ENCODE measurements around the gene YAF2. TPM values are rescaled to one million over a fixed set of nuclear protein-coding genes. Genes with fewer than 3 reads are reported as not detected.

YAF2 gene
- total RNA-seq, 1 experiment from 2014 or later = 15.0 TPM

DNA sequence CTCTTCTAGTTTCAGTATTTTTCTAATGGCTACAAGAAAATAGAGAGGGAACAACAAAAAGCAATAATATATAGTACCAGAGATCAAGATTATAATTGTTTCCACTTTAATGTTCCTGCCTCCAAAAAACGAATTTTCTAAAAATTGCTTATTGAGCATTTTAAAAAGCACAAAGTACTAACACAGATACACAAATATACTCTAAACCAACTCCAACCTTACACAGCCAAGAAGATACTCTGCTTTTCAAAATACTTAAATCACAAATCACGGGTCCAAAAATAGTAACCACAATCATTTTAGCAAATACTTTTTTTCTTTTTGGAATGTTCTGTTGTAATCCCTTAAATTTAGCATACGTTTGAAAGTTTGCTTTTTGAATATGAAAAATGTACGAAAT lies 2.0 kb downstream of the YAF2 start:
- no peaks in the 10 kb centered on the region for H3K9me2 ChIP-seq (ENCODE audit: insufficient read depth)
- peaks cover 32% of the 10 kb centered on the region for H3K79me2 ChIP-seq (ENCODE audit: insufficient read depth, low read length)
- no peak for DNase-seq (ENCODE audit: low read depth, low spot score)
- no peak overlapping the region for H3K4me3 ChIP-seq (replicated peaks in 1 of 2; ENCODE audit: low read depth in 1 of 2, low read length in 2 of 2)
- H2AFZ ChIP-seq (ENCODE audit: low read depth, low read length, poor library complexity, severe bottlenecking) = no peak overlapping the region
- no TSS peak for BruUV-seq (replicated peaks)
- H3K9me3 ChIP-seq (ENCODE audit: control insufficient read depth in 1 of 2, insufficient read depth in 1 of 2, low read depth in 1 of 2, low read length in 2 of 2) = no peaks in the 10 kb centered on the region
- H3K9ac ChIP-seq (ENCODE audit: low read length) = no peak overlapping the region
- H3K36me3 ChIP-seq (ENCODE audit: control insufficient read depth in 1 of 2, insufficient read depth in 2 of 2, low read length in 2 of 2) = 0 out of 4 replicates have a peak, but pooled peaks cover 0 to 2% of the 10 kb centered on the region in 2 experiments
- intact Hi-C loops (cut with micrococcal nuclease) = loop anchor here (2.0 to 5.0 kb wide), 3 partner anchors 91 to 331 kb away; partner anchors contain the start of genes GXYLT1, PPHLN1 and ZCRB1
- H4K20me1 ChIP-seq (ENCODE audit: insufficient read depth) = no peaks in the 10 kb centered on the region
- TF ChIP-seq SP1 (IDR thresholded peaks at IDR 0.05; ENCODE audit: low read depth) = no peak
- no peak overlapping the region for H3K27ac ChIP-seq (ENCODE audit: low read depth, low read length)
- no peak for ATAC-seq
- CTCF ChIA-PET = no interaction called here
- H3K4me1 ChIP-seq (ENCODE audit: control insufficient read depth in 1 of 2, insufficient read depth in 2 of 2, low read length in 2 of 2) = peaks cover 0 to 15% of the 10 kb centered on the region in 2 experiments; a peak in 2 of 4 replicates
- no peaks in the 10 kb centered on the region for H3K27me3 ChIP-seq (ENCODE audit: insufficient read depth, low read length)
- POLR2A ChIA-PET = no interaction called here
- H3K4me2 ChIP-seq (ENCODE audit: low read length) = no peak overlapping the region
- RAD21 ChIA-PET (ENCODE audit: low non-redundant PET in 1 of 2, low total read pairs in 2 of 2, uncharacterized antibody in 2 of 2, unreplicated experiment in 2 of 2) = no interaction called here

DNA sequence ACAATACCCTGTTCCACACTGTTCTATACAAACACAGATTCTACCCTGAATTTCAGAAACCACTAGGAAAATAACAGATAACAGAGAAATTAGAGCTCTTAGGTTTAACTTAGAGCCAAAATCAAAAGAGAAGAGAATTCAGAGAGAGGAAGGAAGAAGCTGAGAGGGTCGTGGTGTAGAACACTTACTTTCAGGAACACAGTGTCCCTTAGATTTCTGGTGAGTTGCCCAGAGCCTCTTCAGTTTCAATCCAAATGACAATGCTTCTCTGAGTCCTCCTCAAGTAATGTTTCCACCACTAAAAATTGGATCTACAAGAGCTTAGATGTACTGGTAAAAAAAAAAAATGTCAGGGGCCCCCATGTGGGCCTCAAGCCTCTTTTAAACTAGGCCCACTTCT lies 2.6 kb downstream of the YAF2 start:
- H3K27ac ChIP-seq (ENCODE audit: low read depth, low read length) = no peak overlapping the region
- no peak overlapping the region for H3K4me2 ChIP-seq (ENCODE audit: low read length)
- POLR2A ChIA-PET = no interaction called here

More for the DNA sequence above, 2.6 kb downstream of the YAF2 start:
- no peak overlapping the region for H2AFZ ChIP-seq (ENCODE audit: low read depth, low read length, poor library complexity, severe bottlenecking)
- DNase-seq (ENCODE audit: low read depth, low spot score) (no peak), ATAC-seq (no peak)
- H3K27me3 ChIP-seq (ENCODE audit: insufficient read depth, low read length) = no peaks in the 10 kb centered on the region
- peaks cover 0 to 15% of the 10 kb centered on the region in 2 experiments; a peak in 2 of 4 replicates for H3K4me1 ChIP-seq (ENCODE audit: control insufficient read depth in 1 of 2, insufficient read depth in 2 of 2, low read length in 2 of 2)
- no peak overlapping the region for H3K9ac ChIP-seq (ENCODE audit: low read length)
- CTCF ChIA-PET = no interaction called here
- 0 out of 4 replicates have a peak, but pooled peaks cover 0 to 2% of the 10 kb centered on the region in 2 experiments for H3K36me3 ChIP-seq (ENCODE audit: control insufficient read depth in 1 of 2, insufficient read depth in 2 of 2, low read length in 2 of 2)
- no peaks in the 10 kb centered on the region for H3K9me2 ChIP-seq (ENCODE audit: insufficient read depth)
- H4K20me1 ChIP-seq (ENCODE audit: insufficient read depth) = no peaks in the 10 kb centered on the region
- intact Hi-C loops (cut with micrococcal nuclease) = loop anchor here (5.0 kb wide), 2 partner anchors 92 to 332 kb away; partner anchors contain the start of genes PPHLN1 and ZCRB1
- RAD21 ChIA-PET (ENCODE audit: low non-redundant PET in 1 of 2, low total read pairs in 2 of 2, uncharacterized antibody in 2 of 2, unreplicated experiment in 2 of 2) = no interaction called here
- no TSS peak for BruUV-seq (replicated peaks)
- H3K4me3 ChIP-seq (replicated peaks in 1 of 2; ENCODE audit: low read depth in 1 of 2, low read length in 2 of 2) = no peak overlapping the region
- H3K79me2 ChIP-seq (ENCODE audit: insufficient read depth, low read length) = peaks cover 32% of the 10 kb centered on the region
- no peak for TF ChIP-seq EGR1 (IDR thresholded peaks at IDR 0.05; ENCODE audit: low read depth)
- TF ChIP-seq ZFX (IDR thresholded peaks at IDR 0.05) = no peak
- TF ChIP-seq ZNF274 (IDR thresholded peaks at IDR 0.05; ENCODE audit: low read depth, low read length) = no peak
- TF ChIP-seq, protein P1, sequence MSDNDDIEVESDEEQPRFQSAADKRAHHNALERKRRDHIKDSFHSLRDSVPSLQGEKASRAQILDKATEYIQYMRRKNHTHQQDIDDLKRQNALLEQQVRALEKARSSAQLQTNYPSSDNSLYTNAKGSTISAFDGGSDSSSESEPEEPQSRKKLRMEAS (IDR thresholded peaks at IDR 0.05) = no peak
- no peak for TF ChIP-seq CEBPB (IDR thresholded peaks at IDR 0.05; ENCODE audit: low read depth)
- no peak for TF ChIP-seq SIN3A (IDR thresholded peaks at IDR 0.05; ENCODE audit: low read depth)
- TF ChIP-seq SP1 (IDR thresholded peaks at IDR 0.05; ENCODE audit: low read depth) = no peak
- no peak for TF ChIP-seq POLR2A (IDR thresholded peaks at IDR 0.05; ENCODE audit: borderline replicate concordance, extremely low read depth, insufficient read depth, insufficient read length)
- TF ChIP-seq, protein P2, sequence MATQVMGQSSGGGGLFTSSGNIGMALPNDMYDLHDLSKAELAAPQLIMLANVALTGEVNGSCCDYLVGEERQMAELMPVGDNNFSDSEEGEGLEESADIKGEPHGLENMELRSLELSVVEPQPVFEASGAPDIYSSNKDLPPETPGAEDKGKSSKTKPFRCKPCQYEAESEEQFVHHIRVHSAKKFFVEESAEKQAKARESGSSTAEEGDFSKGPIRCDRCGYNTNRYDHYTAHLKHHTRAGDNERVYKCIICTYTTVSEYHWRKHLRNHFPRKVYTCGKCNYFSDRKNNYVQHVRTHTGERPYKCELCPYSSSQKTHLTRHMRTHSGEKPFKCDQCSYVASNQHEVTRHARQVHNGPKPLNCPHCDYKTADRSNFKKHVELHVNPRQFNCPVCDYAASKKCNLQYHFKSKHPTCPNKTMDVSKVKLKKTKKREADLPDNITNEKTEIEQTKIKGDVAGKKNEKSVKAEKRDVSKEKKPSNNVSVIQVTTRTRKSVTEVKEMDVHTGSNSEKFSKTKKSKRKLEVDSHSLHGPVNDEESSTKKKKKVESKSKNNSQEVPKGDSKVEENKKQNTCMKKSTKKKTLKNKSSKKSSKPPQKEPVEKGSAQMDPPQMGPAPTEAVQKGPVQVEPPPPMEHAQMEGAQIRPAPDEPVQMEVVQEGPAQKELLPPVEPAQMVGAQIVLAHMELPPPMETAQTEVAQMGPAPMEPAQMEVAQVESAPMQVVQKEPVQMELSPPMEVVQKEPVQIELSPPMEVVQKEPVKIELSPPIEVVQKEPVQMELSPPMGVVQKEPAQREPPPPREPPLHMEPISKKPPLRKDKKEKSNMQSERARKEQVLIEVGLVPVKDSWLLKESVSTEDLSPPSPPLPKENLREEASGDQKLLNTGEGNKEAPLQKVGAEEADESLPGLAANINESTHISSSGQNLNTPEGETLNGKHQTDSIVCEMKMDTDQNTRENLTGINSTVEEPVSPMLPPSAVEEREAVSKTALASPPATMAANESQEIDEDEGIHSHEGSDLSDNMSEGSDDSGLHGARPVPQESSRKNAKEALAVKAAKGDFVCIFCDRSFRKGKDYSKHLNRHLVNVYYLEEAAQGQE (IDR thresholded peaks at IDR 0.05; ENCODE audit: low read depth) = no peak
- TF ChIP-seq, protein P3, sequence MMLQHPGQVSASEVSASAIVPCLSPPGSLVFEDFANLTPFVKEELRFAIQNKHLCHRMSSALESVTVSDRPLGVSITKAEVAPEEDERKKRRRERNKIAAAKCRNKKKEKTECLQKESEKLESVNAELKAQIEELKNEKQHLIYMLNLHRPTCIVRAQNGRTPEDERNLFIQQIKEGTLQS (IDR thresholded peaks at IDR 0.05) = no peak
- no peak for TF ChIP-seq CBX3 (IDR thresholded peaks at IDR 0.05; ENCODE audit: low read depth)
- TF ChIP-seq FOSL1 (IDR thresholded peaks at IDR 0.05; ENCODE audit: low read depth) = no peak
- no peak for TF ChIP-seq SRF (IDR thresholded peaks at IDR 0.05; ENCODE audit: low read depth)
- TF ChIP-seq ELF1 (IDR thresholded peaks at IDR 0.05; ENCODE audit: borderline replicate concordance, low read depth) = no peak
- TF ChIP-seq TCF7L2 (IDR thresholded peaks at IDR 0.05; ENCODE audit: borderline replicate concordance, extremely low read depth, insufficient read depth, insufficient read length) = no peak
- H3K9me3 ChIP-seq (ENCODE audit: control insufficient read depth in 1 of 2, insufficient read depth in 1 of 2, low read depth in 1 of 2, low read length in 2 of 2) = no peaks in the 10 kb centered on the region
